ENCODE data around the gene ATP11B.
"Not testable (repeated sequence)": the region's sequence is repeated elsewhere in the genome, so short reads cannot be mapped to it uniquely, and the experiment has no call there.

ATP11B gene

DNA sequence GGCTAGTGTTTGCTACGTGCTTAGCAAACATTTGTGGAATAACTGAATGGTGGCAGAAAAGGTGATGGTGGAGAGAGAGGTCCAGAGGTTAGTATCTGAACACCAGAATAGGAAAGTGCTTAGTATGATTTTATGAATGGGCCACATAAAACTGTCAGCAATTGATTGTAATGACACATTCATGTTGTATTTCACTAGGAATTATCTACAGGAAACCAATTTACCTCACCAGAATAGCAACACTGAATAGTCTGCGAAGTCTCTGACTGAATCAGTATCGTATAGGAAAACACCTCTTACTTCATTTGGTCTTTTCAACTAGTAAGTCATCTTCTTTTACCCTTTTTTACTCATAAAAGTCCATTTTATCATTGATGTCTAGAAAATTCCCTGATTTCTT, 8.2 kb upstream of the ATP11B start:
- DNase-seq (ENCODE audit: low read depth in 1 of 2, low spot score in 1 of 2), result no peak
- in situ Hi-C loops (cut with HindIII; ENCODE audit: low pct_unique_long_range_greater_than_20kb, low sequenced_read_pairs), result no loop called here
- TF ChIP-seq JUND (IDR thresholded peaks at IDR 0.05; ENCODE audit: low read depth), result no peak

DNA sequence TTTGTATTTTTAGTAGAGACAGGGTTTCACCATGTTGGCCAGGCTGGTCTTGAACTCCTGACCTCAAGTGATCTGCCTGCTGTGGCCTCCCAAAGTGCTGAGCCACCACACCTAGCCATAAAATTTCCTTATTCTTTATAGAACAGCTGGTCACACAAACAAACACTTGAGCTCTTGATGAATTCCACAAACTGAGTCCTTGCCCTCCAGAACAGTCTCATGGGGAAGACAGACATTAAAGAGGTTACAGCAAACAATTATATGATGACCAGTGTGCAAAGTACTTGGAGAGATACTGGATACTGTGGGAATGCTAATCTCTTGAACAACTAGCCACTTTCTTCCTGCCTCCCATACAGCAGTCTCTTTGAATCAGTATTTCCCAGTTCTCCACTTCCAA, 7.5 kb upstream of the ATP11B start:
- no peak for DNase-seq (ENCODE audit: low read depth in 1 of 2, low spot score in 1 of 2)
- in situ Hi-C loops (cut with HindIII; ENCODE audit: low pct_unique_long_range_greater_than_20kb, low sequenced_read_pairs), result no loop called here
- TF ChIP-seq JUND (IDR thresholded peaks at IDR 0.05; ENCODE audit: low read depth), result no peak

DNA sequence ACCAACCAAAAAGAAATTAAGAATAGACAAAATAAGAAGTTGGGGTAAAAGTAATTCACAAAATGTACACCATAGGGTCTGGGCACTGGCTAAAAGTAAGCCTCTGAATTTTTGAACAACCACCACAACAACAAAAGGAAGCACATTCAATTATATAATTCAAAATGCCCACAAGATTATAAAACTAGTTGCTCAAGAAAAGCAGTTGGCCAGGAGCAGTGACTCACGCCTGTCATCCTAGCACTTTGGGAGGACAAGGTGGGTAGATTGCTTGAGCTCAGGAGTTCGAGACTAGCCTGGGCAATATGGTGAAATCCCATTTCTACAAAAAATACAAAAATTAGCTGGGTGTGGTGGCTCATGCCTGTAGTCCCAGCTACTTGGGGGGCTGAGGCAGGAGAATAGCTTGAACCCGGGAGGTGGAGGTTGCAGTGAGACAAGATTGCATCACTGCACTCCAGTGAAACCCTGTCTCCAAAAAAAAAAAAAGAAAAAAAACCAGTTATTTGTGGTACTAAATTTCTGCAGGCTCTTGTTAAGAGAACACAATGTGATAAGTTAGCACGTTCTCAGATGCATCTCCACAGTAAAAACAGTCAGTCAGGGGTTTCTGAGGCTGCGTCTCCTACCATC, 6.6 kb upstream of the ATP11B start:
- no peak for DNase-seq (ENCODE audit: low read depth in 1 of 2, low spot score in 1 of 2)
- TF ChIP-seq JUND (IDR thresholded peaks at IDR 0.05; ENCODE audit: low read depth), result no peak
- in situ Hi-C loops (cut with HindIII; ENCODE audit: low pct_unique_long_range_greater_than_20kb, low sequenced_read_pairs), result no loop called here

DNA sequence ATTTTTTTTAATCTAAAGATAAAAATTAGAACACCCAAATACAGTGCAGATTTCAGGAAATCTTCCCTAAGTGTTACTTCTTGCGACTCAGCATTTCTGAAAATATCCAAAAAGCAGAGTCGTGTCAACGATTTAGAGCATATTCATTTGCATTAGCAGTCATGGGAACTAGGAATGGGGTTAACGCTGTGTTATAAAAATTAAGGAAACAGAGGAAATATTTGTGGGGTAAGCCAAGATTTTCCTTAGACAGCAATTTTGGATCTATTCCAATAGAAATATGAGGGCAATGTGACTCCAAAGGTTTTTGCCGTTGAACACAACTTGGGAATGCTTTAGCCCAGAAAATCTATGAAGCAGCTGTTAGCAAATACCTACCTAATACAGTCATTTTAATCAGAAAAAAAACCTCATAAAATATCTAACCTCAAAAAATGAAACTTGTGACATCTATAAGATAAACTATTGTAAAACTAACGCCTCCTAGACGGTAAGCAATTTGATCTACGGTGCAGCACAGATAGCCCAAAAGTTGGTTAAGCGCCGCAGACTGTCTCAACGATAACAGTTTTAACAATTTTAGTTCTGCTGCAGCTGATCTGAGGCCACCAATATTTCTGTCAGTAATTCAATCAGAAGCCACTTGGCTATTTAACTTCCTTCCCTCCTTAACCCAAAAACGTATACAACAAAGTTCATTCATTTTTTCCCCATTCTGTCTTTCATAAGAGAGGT, 5.8 kb upstream of the ATP11B start:
- no peak for TF ChIP-seq JUND (IDR thresholded peaks at IDR 0.05; ENCODE audit: low read depth)
- in situ Hi-C loops (cut with HindIII; ENCODE audit: low pct_unique_long_range_greater_than_20kb, low sequenced_read_pairs), result no loop called here
- DNase-seq (ENCODE audit: low read depth in 1 of 2, low spot score in 1 of 2), result no peak

DNA sequence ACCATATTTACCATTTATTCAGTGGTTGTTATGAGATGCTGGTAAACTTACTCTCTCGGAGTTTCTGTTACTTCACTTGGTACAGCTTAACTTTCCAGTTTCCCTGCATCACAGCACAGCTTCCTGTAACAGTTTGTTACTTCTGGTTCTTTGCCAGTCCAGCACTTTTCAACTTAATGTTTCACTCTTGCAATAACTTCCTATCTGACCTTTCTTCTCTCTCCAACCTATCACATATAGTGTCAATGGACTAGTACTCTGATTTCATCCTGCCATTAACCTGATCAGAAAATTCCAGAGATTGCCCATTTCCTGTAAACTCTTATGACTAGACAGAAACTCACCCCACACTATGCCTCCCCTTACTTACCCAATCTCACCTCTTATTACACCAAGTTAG, 3.9 kb upstream of the ATP11B start:
- no peak for TF ChIP-seq JUND (IDR thresholded peaks at IDR 0.05; ENCODE audit: low read depth)
- in situ Hi-C loops (cut with HindIII; ENCODE audit: low pct_unique_long_range_greater_than_20kb, low sequenced_read_pairs), result no loop called here
- DNase-seq (ENCODE audit: low read depth in 1 of 2, low spot score in 1 of 2), result no peak

DNA sequence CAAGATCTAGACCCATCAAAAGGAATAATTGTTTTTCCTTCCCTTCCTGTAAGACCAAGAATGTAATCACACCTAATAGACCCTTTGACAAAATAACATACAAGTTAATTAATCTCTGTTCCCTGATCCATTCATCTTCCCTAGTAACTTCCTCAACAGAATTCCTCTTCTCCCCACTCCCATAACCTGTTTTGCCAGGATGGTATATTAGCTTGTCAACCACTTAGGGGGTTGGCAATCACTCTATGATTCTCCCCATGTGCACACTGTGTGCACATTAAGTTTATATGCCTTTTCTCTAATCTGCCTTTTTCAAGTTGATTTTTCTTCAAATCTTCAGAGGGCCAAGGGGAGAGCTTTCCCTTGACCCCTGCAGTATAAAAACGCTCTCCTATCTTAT, 2.7 kb upstream of the ATP11B start:
- TF ChIP-seq JUND (IDR thresholded peaks at IDR 0.05; ENCODE audit: low read depth), result no peak
- in situ Hi-C loops (cut with HindIII; ENCODE audit: low pct_unique_long_range_greater_than_20kb, low sequenced_read_pairs), result no loop called here
- DNase-seq (ENCODE audit: low read depth in 1 of 2, low spot score in 1 of 2), result peak in 1 of 2 experiments; percentile 57

DNA sequence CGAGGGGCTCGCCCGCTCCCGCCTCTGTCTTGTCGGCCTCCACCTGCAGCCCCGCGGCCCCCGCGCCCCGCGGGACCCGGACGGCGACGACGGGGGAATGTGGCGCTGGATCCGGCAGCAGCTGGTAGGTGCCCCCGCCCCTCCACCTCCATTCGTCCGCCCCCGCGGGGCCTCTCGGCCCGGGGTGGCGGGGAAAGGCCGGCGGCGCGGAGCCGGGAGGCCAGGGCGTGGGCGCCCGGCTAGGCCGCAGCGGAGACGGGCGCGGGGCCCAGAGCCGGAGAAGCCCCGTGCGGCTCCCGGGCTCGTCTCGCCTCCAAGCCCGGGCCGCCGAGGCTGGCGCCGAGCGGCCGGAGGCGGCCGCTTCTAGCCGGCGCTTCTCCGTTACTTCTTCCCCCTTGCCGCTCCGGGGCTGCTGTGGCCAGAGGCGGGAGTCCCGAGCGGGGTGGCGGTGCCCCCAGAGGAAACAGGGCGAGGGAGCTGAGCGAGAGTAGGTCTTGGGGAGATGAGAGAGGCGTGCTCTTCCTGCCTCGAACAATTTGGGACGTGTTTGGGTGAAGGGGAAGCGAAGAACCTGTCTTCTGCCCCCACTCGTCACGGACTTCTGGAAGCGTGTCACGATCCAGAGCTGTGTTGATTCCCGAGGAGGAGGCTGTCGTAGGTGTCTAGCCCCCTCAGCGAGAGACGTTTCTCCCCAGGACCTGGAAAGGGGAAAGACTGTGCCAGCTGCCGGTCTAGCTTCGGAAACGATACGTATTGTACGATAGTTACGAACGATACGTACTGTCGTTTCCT, 555 bp downstream of the ATP11B start:
- in situ Hi-C loops (cut with HindIII; ENCODE audit: low pct_unique_long_range_greater_than_20kb, low sequenced_read_pairs), result no loop called here
- no peak for TF ChIP-seq JUND (IDR thresholded peaks at IDR 0.05; ENCODE audit: low read depth)
- no peak for DNase-seq (ENCODE audit: low read depth in 1 of 2, low spot score in 1 of 2)

DNA sequence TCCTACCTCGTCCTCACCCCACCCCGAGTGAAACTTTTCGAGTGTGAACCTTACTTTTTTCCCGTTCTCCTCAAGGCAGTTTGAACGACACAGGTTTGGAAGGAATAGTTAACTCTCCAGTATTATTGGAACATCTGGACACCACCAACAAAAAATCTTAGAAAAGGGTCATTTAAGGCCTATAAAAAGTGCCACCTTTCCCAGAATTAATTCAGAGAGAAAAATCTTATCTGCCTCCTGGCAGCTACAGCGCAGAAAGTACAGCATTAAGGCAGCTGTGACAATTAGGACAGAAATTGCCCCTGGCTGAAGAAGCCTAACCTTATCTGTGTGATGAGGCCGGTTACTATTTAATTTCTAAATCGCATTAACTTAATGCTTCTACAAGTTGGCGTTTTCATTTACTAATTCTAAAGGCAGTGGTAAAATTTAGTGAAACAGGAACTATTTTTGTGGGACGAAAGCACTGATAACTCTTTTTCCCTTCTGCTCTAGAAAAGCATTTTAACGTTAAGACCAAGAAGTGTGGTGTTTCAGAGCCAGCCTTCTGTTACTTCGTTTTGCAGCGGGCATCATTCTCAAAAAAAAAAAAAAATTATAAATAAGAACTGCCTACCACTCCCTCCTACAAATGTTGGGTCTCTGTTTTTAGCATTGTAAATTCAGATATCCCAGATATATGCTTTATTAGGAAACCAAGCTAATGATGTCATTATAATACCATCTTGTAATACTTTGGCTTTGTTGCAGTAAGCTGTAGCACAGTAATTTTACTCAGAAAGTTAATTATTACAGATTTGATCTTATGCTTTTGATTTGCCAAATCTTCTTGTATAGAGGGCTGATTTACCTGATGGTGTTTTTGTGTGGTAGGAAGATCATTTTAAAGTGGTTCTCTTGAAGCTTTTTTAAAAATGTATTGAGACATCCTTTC, 1.4 kb downstream of the ATP11B start:
- DNase-seq (ENCODE audit: low read depth in 1 of 2, low spot score in 1 of 2), result no peak
- in situ Hi-C loops (cut with HindIII; ENCODE audit: low pct_unique_long_range_greater_than_20kb, low sequenced_read_pairs), result no loop called here
- no peak for TF ChIP-seq JUND (IDR thresholded peaks at IDR 0.05; ENCODE audit: low read depth)

DNA sequence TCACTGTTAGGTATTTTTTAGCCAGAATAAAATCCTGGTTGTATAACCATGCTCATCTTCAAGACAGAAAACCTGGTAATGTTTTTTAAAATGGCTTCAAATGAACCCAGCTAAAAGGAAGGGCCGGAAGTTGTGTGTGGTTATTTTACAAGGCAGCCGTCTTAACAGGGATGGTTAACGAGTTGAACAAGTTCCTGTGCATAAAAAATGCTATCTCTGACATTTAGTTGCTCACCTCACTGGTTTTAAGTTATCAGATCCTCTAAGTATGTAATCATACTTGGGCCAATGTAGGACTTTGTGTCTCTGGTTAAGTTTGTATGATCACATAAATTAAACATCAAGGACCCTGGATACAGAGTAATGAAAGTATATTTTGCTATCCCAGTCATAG, 2.1 kb downstream of the ATP11B start:
- TF ChIP-seq JUND (IDR thresholded peaks at IDR 0.05; ENCODE audit: low read depth), result no peak
- in situ Hi-C loops (cut with HindIII; ENCODE audit: low pct_unique_long_range_greater_than_20kb, low sequenced_read_pairs), result no loop called here
- DNase-seq (ENCODE audit: low read depth in 1 of 2, low spot score in 1 of 2), result peak; percentile 69 to 75

DNA sequence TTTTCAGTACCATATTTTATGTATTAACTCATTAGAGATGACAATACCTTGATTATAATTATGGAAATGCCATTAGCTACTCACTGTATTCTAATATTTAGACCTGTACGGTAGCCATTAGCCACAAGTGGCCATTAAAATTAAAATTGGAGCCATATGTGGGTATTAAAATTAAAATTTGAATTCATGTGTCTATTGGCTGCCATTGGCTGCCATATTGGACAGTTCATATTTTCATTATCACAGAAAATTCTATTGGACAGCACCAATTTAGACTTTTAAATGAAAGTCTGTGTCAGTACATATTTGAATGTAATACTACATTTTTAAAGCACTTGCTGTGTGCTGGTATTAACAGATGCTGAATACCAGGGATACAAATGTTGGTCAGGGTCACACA, 3.0 kb downstream of the ATP11B start:
- DNase-seq (ENCODE audit: low read depth in 1 of 2, low spot score in 1 of 2), result no peak
- TF ChIP-seq JUND (IDR thresholded peaks at IDR 0.05; ENCODE audit: low read depth), result no peak
- in situ Hi-C loops (cut with HindIII; ENCODE audit: low pct_unique_long_range_greater_than_20kb, low sequenced_read_pairs), result no loop called here

DNA sequence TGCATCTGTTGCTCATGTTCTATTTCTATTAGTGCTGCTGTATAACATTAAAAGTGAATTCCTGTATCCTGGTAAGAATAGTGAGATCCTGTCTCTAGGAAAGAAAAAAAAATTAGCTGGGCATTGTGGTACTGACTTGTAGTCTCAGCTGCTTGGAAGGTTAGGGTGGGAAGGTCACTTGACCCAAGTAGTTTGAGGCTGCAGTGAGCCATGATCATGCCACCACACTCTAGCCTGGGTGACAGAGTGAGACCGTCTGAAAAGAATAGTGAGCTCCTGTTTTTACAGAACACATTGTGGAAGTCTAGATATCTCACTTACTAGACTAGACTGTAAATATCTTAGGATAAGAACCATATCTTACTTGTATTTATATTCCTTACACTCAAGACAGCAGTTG, 4.6 kb downstream of the ATP11B start:
- no peak for DNase-seq (ENCODE audit: low read depth in 1 of 2, low spot score in 1 of 2)
- in situ Hi-C loops (cut with HindIII; ENCODE audit: low pct_unique_long_range_greater_than_20kb, low sequenced_read_pairs), result no loop called here
- TF ChIP-seq JUND (IDR thresholded peaks at IDR 0.05; ENCODE audit: low read depth), result no peak

DNA sequence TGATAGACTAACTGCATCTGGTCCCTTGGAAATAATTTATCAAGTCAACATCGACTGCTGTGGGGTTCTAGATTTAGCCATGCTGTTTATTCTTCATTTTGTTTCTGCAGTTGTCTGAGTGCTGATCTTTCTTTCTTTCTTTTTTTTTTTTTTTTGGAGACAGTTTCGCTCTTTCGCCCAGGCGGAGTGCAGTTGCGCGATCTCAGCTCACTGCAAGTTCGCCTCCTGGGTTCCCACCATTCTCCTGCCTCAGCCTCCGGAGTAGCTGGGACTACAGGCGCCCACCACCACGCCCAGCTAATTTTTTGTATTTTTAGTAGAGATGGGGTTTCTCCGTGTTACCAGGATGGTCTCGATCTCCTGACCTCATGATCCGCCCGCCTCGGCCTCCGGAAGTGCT, 5.8 kb downstream of the ATP11B start:
- in situ Hi-C loops (cut with HindIII; ENCODE audit: low pct_unique_long_range_greater_than_20kb, low sequenced_read_pairs), result not testable (repeated sequence)

More for the DNA sequence above, 5.8 kb downstream of the ATP11B start:
- not testable (repeated sequence) for DNase-seq (ENCODE audit: low read depth in 1 of 2, low spot score in 1 of 2)

Data from T47D (cell line).